ENCODE data around the gene TRPV2. TPM values are rescaled to one million over a fixed set of nuclear protein-coding genes. Genes with fewer than 3 reads are reported as not detected.
A peak's percentile ranks its signal among the peaks of the same experiment; 100 is the strongest.

The TRPV2 gene
- total RNA-seq, 1 experiment from 2014 or later = 1.0 TPM

DNA sequence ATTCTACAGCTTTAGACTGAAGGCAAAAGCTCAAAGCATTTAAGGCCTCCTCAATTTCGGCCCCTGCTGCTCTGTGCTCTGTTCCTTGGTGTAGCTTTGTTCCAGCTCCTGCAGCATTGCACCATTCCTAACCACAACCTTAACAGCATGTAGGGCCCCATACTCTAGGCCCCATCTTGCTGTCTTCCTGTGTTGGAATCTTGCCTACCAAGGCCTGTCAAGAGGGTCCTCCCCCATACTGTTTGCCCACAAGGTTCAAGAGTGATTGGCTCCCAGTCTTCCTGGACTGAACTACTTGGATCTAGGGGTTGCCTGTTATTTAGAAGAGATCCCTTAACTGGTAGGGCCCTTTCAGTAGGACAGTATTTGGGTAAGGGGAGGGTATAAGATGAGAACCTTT lies 26.8 kb downstream of the TRPV2 start:
- peaks cover 48 to 75% (median 66%) of the 10 kb centered on the region in 3 experiments for H3K36me3 Mint-ChIP-seq (ENCODE audit: insufficient read depth in 1 of 3, low read depth in 3 of 3)
- Histone ChIP-seq H3T11ph (ENCODE audit: low read length) (no peak overlapping the region), H3K27me3 (ENCODE audit: insufficient read depth, low read length) (no peaks in the 10 kb centered on the region), H3K27ac (ENCODE audit: insufficient read length, low read depth, low read length) (no peak overlapping the region), H3K56ac (ENCODE audit: insufficient read length, low read depth, low read length) (no peak overlapping the region), H3K4ac (ENCODE audit: low read depth, low read length) (no peak overlapping the region), H2BK120ac (ENCODE audit: low read depth, low read length, poor library complexity, severe bottlenecking) (no peak overlapping the region), H2AK5ac (ENCODE audit: insufficient read length, low read length) (no peak overlapping the region), H3K79me1 (ENCODE audit: insufficient read depth, low read depth, low read length, poor library complexity, severe bottlenecking) (peaks cover 9% of the 10 kb centered on the region), H2BK20ac (ENCODE audit: low read depth, low read length, poor library complexity, severe bottlenecking) (no peak overlapping the region), H4K20me1 (ENCODE audit: control insufficient read depth, insufficient read depth, insufficient read length) (no peaks in the 10 kb centered on the region), H3K23ac (ENCODE audit: insufficient read length, low read depth, low read length) (no peak overlapping the region), H3K14ac (ENCODE audit: insufficient read depth, low read length) (no peak overlapping the region), H3K9me3 (ENCODE audit: control insufficient read depth, low read depth, low read length) (no peaks in the 10 kb centered on the region), H3K79me2 (ENCODE audit: insufficient read depth, low read length) (peaks cover 5% of the 10 kb centered on the region; the same call in 1 of the 2 replicates), H3K23me2 (ENCODE audit: insufficient read length, low read depth, low read length, poor library complexity, severe bottlenecking) (peaks cover 9% of the 10 kb centered on the region), H2BK5ac (ENCODE audit: insufficient read length, low read length) (no peak overlapping the region), H4K5ac (ENCODE audit: insufficient read length, low read depth, low read length) (no peak overlapping the region), H3K9ac (ENCODE audit: extremely low read depth, insufficient read length, low read length) (no peak overlapping the region), H4K91ac (ENCODE audit: insufficient read length, low read depth, low read length) (no peak overlapping the region), H3K4me1 (ENCODE audit: insufficient read depth, low read length) (0 out of 2 replicates have a peak, but pooled peaks cover 4% of the 10 kb centered on the region), H4K8ac (replicated peaks; ENCODE audit: insufficient read length, low read depth, low read length) (no peak overlapping the region), H2AFZ (ENCODE audit: low read length) (no peak overlapping the region), H3K18ac (ENCODE audit: insufficient read length, low read depth, low read length) (no peak overlapping the region), H2BK15ac (ENCODE audit: low read depth, low read length) (no peak overlapping the region), H2BK12ac (ENCODE audit: insufficient read length, low read depth, low read length) (no peak overlapping the region), H3K4me2 (ENCODE audit: insufficient read depth, insufficient read length, low read length) (no peak overlapping the region)
- peak overlapping the region; percentile 53 to 99 for H3K4me3 Mint-ChIP-seq
- peaks cover 0 to 2% of the 10 kb centered on the region in 2 experiments; a peak in 1 of 5 replicates for H3K9me3 Mint-ChIP-seq
- H3K4me1 Mint-ChIP-seq = peaks cover 42 to 55% of the 10 kb centered on the region in 2 experiments
- TF ChIP-seq, protein P1, sequence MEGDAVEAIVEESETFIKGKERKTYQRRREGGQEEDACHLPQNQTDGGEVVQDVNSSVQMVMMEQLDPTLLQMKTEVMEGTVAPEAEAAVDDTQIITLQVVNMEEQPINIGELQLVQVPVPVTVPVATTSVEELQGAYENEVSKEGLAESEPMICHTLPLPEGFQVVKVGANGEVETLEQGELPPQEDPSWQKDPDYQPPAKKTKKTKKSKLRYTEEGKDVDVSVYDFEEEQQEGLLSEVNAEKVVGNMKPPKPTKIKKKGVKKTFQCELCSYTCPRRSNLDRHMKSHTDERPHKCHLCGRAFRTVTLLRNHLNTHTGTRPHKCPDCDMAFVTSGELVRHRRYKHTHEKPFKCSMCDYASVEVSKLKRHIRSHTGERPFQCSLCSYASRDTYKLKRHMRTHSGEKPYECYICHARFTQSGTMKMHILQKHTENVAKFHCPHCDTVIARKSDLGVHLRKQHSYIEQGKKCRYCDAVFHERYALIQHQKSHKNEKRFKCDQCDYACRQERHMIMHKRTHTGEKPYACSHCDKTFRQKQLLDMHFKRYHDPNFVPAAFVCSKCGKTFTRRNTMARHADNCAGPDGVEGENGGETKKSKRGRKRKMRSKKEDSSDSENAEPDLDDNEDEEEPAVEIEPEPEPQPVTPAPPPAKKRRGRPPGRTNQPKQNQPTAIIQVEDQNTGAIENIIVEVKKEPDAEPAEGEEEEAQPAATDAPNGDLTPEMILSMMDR (conservative IDR thresholded peaks at IDR 0.05) = no peak
- peak; percentile 45 for DNase-seq
- WGBS (ENCODE audit: extremely low coverage, insufficient read length, low lambda C conversion rate) = no CpG with 5 or more reads among the region's 1 CpG
- peak overlapping the region in 2 of 3 experiments; percentile 94 to 95; a peak in 4 of 7 replicates for H3K27ac Mint-ChIP-seq
- H3K27me3 Mint-ChIP-seq (ENCODE audit: low read depth) = peaks cover 5% of the 10 kb centered on the region
